ENCODE results near the gene FZD4.

Gene FZD4

DNA sequence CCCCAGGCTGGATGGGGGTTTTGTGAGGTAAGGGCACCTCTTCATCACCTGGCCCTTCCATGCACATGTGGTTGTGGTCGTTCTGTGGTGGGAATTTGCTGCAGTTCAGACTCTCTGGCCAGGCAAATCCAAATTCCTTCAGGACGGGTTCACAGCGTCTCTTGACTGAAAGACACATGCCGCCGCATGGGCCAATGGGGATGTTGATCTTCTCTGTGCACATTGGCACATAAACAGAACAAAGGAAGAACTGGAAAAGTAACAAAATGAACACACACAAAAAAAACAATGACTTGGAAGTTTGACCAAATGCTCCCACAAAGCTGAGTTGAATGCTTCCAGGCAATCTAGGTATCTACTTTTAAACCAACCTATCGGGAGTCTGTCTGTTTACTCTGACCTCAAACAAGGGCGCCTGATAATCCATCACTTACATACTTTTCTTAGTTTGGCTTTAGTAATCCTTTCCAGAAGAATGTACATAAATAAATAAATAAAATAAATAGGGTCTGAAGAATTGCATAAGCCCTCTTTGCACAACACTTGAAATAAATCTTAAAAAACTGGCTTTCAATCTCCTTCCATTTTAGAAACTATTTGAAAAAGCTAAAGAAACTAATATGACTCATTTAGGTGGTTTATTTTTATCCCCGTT, 2.8 kb downstream of the FZD4 start:
- ChIA-PET CTCF (interaction anchor here (0.8 to 5.5 kb wide), 2 partner anchors 14 to 41 kb away, joined by 3 to 35 read pairs; no protein-coding TSS in a partner anchor), POLR2A (no interaction called here)
- no peak overlapping the region for H3K4me3 ChIP-seq (ENCODE audit: low read depth, low read length)
- no peaks in the 10 kb centered on the region; the same call in 1 of the 2 replicates for H3K4me1 ChIP-seq (ENCODE audit: control insufficient read depth, insufficient read depth, low read length)
- peaks cover 0 to 23% of the 10 kb centered on the region in 2 experiments; a peak in 1 of 3 replicates for H3K36me3 ChIP-seq (ENCODE audit: control insufficient read depth in 2 of 2, insufficient read depth in 1 of 2, low read length in 2 of 2)
- H3K9me3 ChIP-seq (ENCODE audit: control insufficient read depth, insufficient read depth, low read depth, low read length): no peaks in the 10 kb centered on the region
- no peak overlapping the region for H3K27ac ChIP-seq (ENCODE audit: extremely low read depth, low read depth, low read length)
- TF ChIP-seq, protein P1, sequence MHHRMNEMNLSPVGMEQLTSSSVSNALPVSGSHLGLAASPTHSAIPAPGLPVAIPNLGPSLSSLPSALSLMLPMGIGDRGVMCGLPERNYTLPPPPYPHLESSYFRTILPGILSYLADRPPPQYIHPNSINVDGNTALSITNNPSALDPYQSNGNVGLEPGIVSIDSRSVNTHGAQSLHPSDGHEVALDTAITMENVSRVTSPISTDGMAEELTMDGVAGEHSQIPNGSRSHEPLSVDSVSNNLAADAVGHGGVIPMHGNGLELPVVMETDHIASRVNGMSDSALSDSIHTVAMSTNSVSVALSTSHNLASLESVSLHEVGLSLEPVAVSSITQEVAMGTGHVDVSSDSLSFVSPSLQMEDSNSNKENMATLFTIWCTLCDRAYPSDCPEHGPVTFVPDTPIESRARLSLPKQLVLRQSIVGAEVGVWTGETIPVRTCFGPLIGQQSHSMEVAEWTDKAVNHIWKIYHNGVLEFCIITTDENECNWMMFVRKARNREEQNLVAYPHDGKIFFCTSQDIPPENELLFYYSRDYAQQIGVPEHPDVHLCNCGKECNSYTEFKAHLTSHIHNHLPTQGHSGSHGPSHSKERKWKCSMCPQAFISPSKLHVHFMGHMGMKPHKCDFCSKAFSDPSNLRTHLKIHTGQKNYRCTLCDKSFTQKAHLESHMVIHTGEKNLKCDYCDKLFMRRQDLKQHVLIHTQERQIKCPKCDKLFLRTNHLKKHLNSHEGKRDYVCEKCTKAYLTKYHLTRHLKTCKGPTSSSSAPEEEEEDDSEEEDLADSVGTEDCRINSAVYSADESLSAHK (tag by site-specific recombination; IDR thresholded peaks at IDR 0.05): no peak
- no peak for TF ChIP-seq KLF9 (tag by site-specific recombination; IDR thresholded peaks at IDR 0.05; ENCODE audit: low read depth)
- TF ChIP-seq ZNF311 (tag by site-specific recombination; IDR thresholded peaks at IDR 0.05; ENCODE audit: borderline replicate concordance): no peak
- no peak for TF ChIP-seq ZNF48 (tag by site-specific recombination; IDR thresholded peaks at IDR 0.05)

DNA sequence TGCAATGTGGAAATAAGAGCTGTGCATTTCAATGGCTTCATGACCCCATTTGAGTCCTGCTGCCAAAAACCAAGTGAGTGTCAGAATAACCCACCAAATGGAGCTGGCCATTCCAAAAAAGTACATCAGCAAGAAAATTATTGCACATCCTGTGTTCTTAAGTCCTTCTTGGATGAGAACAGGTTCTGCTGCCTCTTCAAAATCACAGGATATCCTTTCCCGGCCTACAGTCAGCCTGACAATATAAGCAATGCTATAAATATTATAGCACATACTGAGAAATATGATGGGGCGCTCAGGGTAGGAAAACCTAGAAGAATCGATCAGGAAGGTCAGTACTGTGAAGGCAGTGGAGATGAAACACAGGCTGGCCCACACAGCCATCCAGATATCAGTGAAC, 3.5 kb downstream of the FZD4 start:
- H3K27ac ChIP-seq (ENCODE audit: extremely low read depth, low read depth, low read length): no peak overlapping the region
- H3K36me3 ChIP-seq (ENCODE audit: control insufficient read depth in 2 of 2, insufficient read depth in 1 of 2, low read length in 2 of 2): peaks cover 0 to 26% of the 10 kb centered on the region in 2 experiments; a peak in 1 of 3 replicates
- no peaks in the 10 kb centered on the region for H3K9me3 ChIP-seq (ENCODE audit: control insufficient read depth, insufficient read depth, low read depth, low read length)
- no peak overlapping the region for H3K4me3 ChIP-seq (ENCODE audit: low read depth, low read length)
- CTCF ChIA-PET: interaction anchor here (0.8 to 5.5 kb wide), 2 partner anchors 13 to 42 kb away, joined by 3 to 35 read pairs; no protein-coding TSS in a partner anchor
- POLR2A ChIA-PET: no interaction called here
- no peaks in the 10 kb centered on the region; the same call in 1 of the 2 replicates for H3K4me1 ChIP-seq (ENCODE audit: control insufficient read depth, insufficient read depth, low read length)
- TF ChIP-seq BCL11A (tag by site-specific recombination; IDR thresholded peaks at IDR 0.05; ENCODE audit: low read depth) (no peak), ZNF623 (tag by site-specific recombination; IDR thresholded peaks at IDR 0.05) (no peak), ZNF549 (tag by site-specific recombination; IDR thresholded peaks at IDR 0.05) (no peak), ZNF24 (tag by site-specific recombination; IDR thresholded peaks at IDR 0.05) (no peak), ZSCAN23 (tag by site-specific recombination; IDR thresholded peaks at IDR 0.05) (no peak), ZNF830 (tag by site-specific recombination; IDR thresholded peaks at IDR 0.05; ENCODE audit: low read depth) (no peak), ZNF621 (tag by site-specific recombination; IDR thresholded peaks at IDR 0.05) (no peak), ZNF560 (tag by site-specific recombination; IDR thresholded peaks at IDR 0.05; ENCODE audit: borderline replicate concordance) (no peak), ZNF558 (tag by site-specific recombination; IDR thresholded peaks at IDR 0.05) (no peak), ZNF561 (tag by site-specific recombination; IDR thresholded peaks at IDR 0.05; ENCODE audit: borderline replicate concordance) (no peak), GLI2 (tag by site-specific recombination; IDR thresholded peaks at IDR 0.05; ENCODE audit: borderline replicate concordance, low read depth) (no peak), KLF10 (tag by site-specific recombination; IDR thresholded peaks at IDR 0.05) (no peak)
- TF ChIP-seq, protein P2, sequence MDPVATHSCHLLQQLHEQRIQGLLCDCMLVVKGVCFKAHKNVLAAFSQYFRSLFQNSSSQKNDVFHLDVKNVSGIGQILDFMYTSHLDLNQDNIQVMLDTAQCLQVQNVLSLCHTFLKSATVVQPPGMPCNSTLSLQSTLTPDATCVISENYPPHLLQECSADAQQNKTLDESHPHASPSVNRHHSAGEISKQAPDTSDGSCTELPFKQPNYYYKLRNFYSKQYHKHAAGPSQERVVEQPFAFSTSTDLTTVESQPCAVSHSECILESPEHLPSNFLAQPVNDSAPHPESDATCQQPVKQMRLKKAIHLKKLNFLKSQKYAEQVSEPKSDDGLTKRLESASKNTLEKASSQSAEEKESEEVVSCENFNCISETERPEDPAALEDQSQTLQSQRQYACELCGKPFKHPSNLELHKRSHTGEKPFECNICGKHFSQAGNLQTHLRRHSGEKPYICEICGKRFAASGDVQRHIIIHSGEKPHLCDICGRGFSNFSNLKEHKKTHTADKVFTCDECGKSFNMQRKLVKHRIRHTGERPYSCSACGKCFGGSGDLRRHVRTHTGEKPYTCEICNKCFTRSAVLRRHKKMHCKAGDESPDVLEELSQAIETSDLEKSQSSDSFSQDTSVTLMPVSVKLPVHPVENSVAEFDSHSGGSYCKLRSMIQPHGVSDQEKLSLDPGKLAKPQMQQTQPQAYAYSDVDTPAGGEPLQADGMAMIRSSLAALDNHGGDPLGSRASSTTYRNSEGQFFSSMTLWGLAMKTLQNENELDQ (tag by site-specific recombination; IDR thresholded peaks at IDR 0.05; ENCODE audit: low read depth): no peak
- TF ChIP-seq, protein P3, sequence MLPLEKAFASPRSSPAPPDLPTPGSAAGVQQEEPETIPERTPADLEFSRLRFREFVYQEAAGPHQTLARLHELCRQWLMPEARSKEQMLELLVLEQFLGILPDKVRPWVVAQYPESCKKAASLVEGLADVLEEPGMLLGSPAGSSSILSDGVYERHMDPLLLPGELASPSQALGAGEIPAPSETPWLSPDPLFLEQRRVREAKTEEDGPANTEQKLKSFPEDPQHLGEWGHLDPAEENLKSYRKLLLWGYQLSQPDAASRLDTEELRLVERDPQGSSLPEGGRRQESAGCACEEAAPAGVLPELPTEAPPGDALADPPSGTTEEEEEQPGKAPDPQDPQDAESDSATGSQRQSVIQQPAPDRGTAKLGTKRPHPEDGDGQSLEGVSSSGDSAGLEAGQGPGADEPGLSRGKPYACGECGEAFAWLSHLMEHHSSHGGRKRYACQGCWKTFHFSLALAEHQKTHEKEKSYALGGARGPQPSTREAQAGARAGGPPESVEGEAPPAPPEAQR (tag by site-specific recombination; IDR thresholded peaks at IDR 0.05): no peak
- TF ChIP-seq, protein P4, sequence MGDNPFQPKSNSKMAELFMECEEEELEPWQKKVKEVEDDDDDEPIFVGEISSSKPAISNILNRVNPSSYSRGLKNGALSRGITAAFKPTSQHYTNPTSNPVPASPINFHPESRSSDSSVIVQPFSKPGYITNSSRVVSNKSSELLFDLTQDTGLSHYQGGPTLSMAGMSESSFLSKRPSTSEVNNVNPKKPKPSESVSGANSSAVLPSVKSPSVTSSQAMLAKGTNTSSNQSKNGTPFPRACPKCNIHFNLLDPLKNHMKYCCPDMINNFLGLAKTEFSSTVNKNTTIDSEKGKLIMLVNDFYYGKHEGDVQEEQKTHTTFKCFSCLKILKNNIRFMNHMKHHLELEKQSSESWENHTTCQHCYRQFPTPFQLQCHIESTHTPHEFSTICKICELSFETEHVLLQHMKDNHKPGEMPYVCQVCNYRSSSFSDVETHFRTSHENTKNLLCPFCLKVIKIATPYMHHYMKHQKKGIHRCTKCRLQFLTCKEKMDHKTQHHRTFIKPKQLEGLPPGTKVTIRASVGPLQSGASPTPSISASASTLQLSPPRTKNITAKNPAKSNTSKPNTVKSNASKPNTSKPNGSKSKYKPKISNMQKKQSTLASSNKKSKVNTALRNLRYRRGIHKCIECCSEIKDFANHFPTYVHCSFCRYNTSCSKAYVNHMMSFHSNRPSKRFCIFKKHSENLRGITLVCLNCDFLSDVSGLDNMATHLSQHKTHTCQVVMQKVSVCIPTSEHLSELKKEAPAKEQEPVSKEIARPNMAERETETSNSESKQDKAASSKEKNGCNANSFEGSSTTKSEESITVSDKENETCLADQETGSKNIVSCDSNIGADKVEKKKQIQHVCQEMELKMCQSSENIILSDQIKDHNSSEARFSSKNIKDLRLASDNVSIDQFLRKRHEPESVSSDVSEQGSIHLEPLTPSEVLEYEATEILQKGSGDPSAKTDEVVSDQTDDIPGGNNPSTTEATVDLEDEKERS (tag by site-specific recombination; IDR thresholded peaks at IDR 0.05): no peak
- TF ChIP-seq, protein P5, sequence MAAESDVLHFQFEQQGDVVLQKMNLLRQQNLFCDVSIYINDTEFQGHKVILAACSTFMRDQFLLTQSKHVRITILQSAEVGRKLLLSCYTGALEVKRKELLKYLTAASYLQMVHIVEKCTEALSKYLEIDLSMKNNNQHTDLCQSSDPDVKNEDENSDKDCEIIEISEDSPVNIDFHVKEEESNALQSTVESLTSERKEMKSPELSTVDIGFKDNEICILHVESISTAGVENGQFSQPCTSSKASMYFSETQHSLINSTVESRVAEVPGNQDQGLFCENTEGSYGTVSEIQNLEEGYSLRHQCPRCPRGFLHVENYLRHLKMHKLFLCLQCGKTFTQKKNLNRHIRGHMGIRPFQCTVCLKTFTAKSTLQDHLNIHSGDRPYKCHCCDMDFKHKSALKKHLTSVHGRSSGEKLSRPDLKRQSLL (tag by site-specific recombination; IDR thresholded peaks at IDR 0.05): no peak
- TF ChIP-seq, protein P6, sequence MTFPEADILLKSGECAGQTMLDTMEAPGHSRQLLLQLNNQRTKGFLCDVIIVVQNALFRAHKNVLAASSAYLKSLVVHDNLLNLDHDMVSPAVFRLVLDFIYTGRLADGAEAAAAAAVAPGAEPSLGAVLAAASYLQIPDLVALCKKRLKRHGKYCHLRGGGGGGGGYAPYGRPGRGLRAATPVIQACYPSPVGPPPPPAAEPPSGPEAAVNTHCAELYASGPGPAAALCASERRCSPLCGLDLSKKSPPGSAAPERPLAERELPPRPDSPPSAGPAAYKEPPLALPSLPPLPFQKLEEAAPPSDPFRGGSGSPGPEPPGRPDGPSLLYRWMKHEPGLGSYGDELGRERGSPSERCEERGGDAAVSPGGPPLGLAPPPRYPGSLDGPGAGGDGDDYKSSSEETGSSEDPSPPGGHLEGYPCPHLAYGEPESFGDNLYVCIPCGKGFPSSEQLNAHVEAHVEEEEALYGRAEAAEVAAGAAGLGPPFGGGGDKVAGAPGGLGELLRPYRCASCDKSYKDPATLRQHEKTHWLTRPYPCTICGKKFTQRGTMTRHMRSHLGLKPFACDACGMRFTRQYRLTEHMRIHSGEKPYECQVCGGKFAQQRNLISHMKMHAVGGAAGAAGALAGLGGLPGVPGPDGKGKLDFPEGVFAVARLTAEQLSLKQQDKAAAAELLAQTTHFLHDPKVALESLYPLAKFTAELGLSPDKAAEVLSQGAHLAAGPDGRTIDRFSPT (tag by site-specific recombination; IDR thresholded peaks at IDR 0.05): no peak

All from HEK293 (cell line).